Neural cell (in vitro differentiated cells): Measurements from ENCODE around the gene PARP1. TPM values are rescaled to one million over a fixed set of nuclear protein-coding genes. Genes with fewer than 3 reads are reported as not detected.

Source experiments
- H2AFZ ChIP-seq: fragments of 200-600, 300-800 bp; sonication (generic), shearing (Covaris generic); 2 replicates; pipeline ENCODE4 v1.6.0; 2014; ENCODE audit warnings: low read depth, mild to moderate bottlenecking, antibody characterized with exemption, low read length, moderate library complexity
- H3F3A ChIP-seq: fragments of 200-600 bp; shearing (Covaris generic); 2 replicates; pipeline ENCODE4 v1.6.1; 2016; ENCODE audit warnings: mild to moderate bottlenecking, moderate library complexity, mixed read lengths, antibody characterized with exemption, low read length; ENCODE audit not compliant: insufficient read depth, poor library complexity, severe bottlenecking
- H3K27ac ChIP-seq: fragments of 200-600, 300-800 bp; sonication (generic), shearing (Covaris generic); 2 replicates; pipeline ENCODE4 v1.5.1; 2014; ENCODE audit warnings: mild to moderate bottlenecking, low read length, moderate library complexity
- H3K27me3 ChIP-seq: fragments of 300-800, 200-600 bp; sonication (generic), shearing (Covaris generic); 2 replicates; pipeline ENCODE4 v1.6.0; 2014; ENCODE audit warnings: mild to moderate bottlenecking, low read depth, low read length, moderate library complexity; ENCODE audit not compliant: insufficient read depth
- H3K36me3 ChIP-seq: fragments of 300-800, 200-600 bp; sonication (generic), shearing (Covaris generic); 2 replicates; pipeline ENCODE4 v1.5.1; 2014; ENCODE audit warnings: mild to moderate bottlenecking, antibody characterized with exemption, low read length, moderate library complexity; ENCODE audit not compliant: insufficient read depth
- H3K4me2 ChIP-seq: fragments of 300-800, 200-600 bp; sonication (generic), shearing (Covaris generic); 2 replicates; pipeline ENCODE4 v1.6.0; 2014; ENCODE audit warnings: mild to moderate bottlenecking, low read length
- H3K4me3 ChIP-seq: fragments of 300-800, 200-600 bp; sonication (generic), shearing (Covaris generic); 2 replicates; pipeline ENCODE4 v1.5.1; 2014; ENCODE audit warnings: mild to moderate bottlenecking, low read length, moderate library complexity
- H3K79me2 ChIP-seq: fragments of 200-600 bp; shearing (Covaris generic); replicated peaks from 2 replicates; pipeline ENCODE4 v1.6.0; 2014; ENCODE audit warnings: mild to moderate bottlenecking, low read length, moderate library complexity; ENCODE audit not compliant: insufficient read depth
- H3K9ac ChIP-seq: fragments of 300-800, 200-600 bp; sonication (generic), shearing (Covaris generic); 2 replicates; pipeline ENCODE4 v1.6.1; 2016; ENCODE audit warnings: mild to moderate bottlenecking, low read length, mixed read lengths
- H3K9me2 ChIP-seq: fragments of 200-600 bp; shearing (Covaris generic); 2 replicates; pipeline ENCODE4 v1.6.1; 2016; ENCODE audit warnings: mild to moderate bottlenecking, low read length, mixed read lengths; ENCODE audit not compliant: insufficient read depth
- H3K9me3 ChIP-seq: fragments of 200-600, 300-800 bp; sonication (generic), shearing (Covaris generic); 2 replicates; pipeline ENCODE4 v1.6.1; 2016; ENCODE audit warnings: mild to moderate bottlenecking, mixed run types, low read length, moderate library complexity, mixed read lengths
- H4K20me1 ChIP-seq: fragments of 200-600 bp; shearing (Covaris generic); 2 replicates; pipeline ENCODE4 v1.6.1; 2016; ENCODE audit warnings: mild to moderate bottlenecking, mixed run types; ENCODE audit not compliant: insufficient read depth
- EP300 ChIP-seq: fragments of 450-650 bp; conservative IDR thresholded peaks from 2 replicates; pipeline ENCODE4 v1.6.1; 2014; ENCODE audit warnings: antibody characterized with exemption, mild to moderate bottlenecking, moderate library complexity; ENCODE audit not compliant: poor library complexity, severe bottlenecking
- EZH2 ChIP-seq: fragments of 200-600, 300-800 bp; shearing (Covaris generic), sonication (generic); IDR thresholded peaks from 2 replicates; pipeline ENCODE4 v1.6.1; 2014; ENCODE audit warnings: antibody characterized with exemption, low read length, borderline replicate concordance, mild to moderate bottlenecking; ENCODE audit not compliant: insufficient read depth, poor library complexity, severe bottlenecking
- MXI1 ChIP-seq: fragments of 450-650 bp; conservative IDR thresholded peaks from 2 replicates; pipeline ENCODE4 v1.6.1; 2014; ENCODE audit warnings: antibody characterized with exemption, mild to moderate bottlenecking; ENCODE audit not compliant: poor library complexity, severe bottlenecking
- POLR2AphosphoS5 ChIP-seq: IDR thresholded peaks from 2 replicates; pipeline ENCODE4 v1.6.1; 2012
- RAD21 ChIP-seq: fragments of 450-650 bp; conservative IDR thresholded peaks from 2 replicates; pipeline ENCODE4 v1.6.1; 2014; ENCODE audit warnings: antibody characterized with exemption, mild to moderate bottlenecking, moderate library complexity
- SMC3 ChIP-seq: fragments of 450-650 bp; conservative IDR thresholded peaks from 2 replicates; pipeline ENCODE4 v1.6.1; 2014; ENCODE audit warnings: antibody characterized with exemption, mild to moderate bottlenecking, moderate library complexity; ENCODE audit not compliant: poor library complexity
- TAF1 ChIP-seq: IDR thresholded peaks from 2 replicates; pipeline ENCODE4 v1.6.1; 2012; ENCODE audit warnings: low read depth
- polyA plus RNA-seq: library from polyadenylated mRNA; depleted of rRNA; stranded (reverse); fragments of >200 nt; gene quantifications from 2 replicates; pipeline ENCODE4 v1.2.3, GENCODE V29; 2014
- TF ChIP-seq, protein P1 (sequence below): IDR thresholded peaks from 2 replicates; pipeline ENCODE4 v1.6.1; 2012; ENCODE audit warnings: borderline replicate concordance
- TF ChIP-seq, protein P2 (sequence below): fragments of 450-650 bp; IDR thresholded peaks from 2 replicates; pipeline ENCODE4 v1.5.1; 2014; ENCODE audit warnings: antibody characterized with exemption, mild to moderate bottlenecking, moderate library complexity; ENCODE audit not compliant: poor library complexity, severe bottlenecking

PARP1 gene
- polyA plus RNA-seq, 1 donor from 2014 or later: 112 TPM

DNA sequence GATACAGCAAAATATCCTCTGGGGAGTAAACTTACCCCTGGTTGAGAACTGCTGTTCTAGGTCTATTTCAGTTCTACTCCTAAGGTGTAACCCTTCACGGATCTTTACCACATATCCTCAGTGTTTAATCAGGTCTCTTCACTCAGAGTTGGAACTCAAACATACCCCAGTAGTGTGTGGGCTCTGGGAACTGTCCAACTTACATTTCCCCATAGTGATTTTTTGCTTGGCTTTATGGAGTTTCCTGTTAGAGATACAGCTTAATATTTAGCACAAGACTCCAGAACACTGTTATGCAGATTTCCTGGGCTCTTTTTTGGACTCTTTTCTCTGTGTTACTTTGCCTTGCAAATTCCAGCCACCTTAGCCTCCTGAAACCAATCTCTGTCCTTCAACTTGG, 72.2 kb downstream of the PARP1 start:
- Histone ChIP-seq H3K79me2 (no peaks in the 10 kb centered on the region), H3K36me3 (no peaks in the 10 kb centered on the region), H3F3A (no peaks in the 10 kb centered on the region), H2AFZ (no peak overlapping the region), H3K4me2 (no peak overlapping the region), H3K27me3 (no peaks in the 10 kb centered on the region), H3K4me3 (no peak overlapping the region), H3K9ac (no peak overlapping the region), H3K9me2 (no peaks in the 10 kb centered on the region), H3K27ac (no peak overlapping the region), H4K20me1 (no peaks in the 10 kb centered on the region), H3K9me3 (no peaks in the 10 kb centered on the region)
- TF ChIP-seq POLR2AphosphoS5: no peak
- TF ChIP-seq, protein P1, sequence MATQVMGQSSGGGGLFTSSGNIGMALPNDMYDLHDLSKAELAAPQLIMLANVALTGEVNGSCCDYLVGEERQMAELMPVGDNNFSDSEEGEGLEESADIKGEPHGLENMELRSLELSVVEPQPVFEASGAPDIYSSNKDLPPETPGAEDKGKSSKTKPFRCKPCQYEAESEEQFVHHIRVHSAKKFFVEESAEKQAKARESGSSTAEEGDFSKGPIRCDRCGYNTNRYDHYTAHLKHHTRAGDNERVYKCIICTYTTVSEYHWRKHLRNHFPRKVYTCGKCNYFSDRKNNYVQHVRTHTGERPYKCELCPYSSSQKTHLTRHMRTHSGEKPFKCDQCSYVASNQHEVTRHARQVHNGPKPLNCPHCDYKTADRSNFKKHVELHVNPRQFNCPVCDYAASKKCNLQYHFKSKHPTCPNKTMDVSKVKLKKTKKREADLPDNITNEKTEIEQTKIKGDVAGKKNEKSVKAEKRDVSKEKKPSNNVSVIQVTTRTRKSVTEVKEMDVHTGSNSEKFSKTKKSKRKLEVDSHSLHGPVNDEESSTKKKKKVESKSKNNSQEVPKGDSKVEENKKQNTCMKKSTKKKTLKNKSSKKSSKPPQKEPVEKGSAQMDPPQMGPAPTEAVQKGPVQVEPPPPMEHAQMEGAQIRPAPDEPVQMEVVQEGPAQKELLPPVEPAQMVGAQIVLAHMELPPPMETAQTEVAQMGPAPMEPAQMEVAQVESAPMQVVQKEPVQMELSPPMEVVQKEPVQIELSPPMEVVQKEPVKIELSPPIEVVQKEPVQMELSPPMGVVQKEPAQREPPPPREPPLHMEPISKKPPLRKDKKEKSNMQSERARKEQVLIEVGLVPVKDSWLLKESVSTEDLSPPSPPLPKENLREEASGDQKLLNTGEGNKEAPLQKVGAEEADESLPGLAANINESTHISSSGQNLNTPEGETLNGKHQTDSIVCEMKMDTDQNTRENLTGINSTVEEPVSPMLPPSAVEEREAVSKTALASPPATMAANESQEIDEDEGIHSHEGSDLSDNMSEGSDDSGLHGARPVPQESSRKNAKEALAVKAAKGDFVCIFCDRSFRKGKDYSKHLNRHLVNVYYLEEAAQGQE: no peak
- TF ChIP-seq, protein P2, sequence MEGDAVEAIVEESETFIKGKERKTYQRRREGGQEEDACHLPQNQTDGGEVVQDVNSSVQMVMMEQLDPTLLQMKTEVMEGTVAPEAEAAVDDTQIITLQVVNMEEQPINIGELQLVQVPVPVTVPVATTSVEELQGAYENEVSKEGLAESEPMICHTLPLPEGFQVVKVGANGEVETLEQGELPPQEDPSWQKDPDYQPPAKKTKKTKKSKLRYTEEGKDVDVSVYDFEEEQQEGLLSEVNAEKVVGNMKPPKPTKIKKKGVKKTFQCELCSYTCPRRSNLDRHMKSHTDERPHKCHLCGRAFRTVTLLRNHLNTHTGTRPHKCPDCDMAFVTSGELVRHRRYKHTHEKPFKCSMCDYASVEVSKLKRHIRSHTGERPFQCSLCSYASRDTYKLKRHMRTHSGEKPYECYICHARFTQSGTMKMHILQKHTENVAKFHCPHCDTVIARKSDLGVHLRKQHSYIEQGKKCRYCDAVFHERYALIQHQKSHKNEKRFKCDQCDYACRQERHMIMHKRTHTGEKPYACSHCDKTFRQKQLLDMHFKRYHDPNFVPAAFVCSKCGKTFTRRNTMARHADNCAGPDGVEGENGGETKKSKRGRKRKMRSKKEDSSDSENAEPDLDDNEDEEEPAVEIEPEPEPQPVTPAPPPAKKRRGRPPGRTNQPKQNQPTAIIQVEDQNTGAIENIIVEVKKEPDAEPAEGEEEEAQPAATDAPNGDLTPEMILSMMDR: no peak
- TF ChIP-seq TAF1: no peak
- no peak for TF ChIP-seq EZH2
- no peak for TF ChIP-seq EP300
- TF ChIP-seq MXI1: no peak
- no peak for TF ChIP-seq RAD21
- no peak for TF ChIP-seq SMC3

DNA sequence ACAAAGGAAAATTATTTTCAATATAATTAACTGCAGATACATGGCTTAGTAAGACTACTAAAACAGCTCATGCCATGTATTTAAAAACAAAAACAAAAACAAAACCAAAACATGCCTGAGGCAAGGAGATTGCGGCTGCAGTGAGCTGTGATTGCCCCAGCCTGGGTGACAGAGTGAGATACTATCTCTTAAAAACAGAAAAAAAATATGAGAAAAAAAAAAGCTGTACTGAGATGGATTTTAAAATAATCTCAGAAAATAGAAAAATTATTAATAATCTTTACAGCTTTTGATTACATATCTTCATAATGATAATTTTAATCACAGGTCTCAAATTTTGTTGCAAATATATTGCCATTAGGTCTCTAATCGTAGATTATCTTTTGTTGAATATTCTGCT, 74.9 kb downstream of the PARP1 start:
- Histone ChIP-seq H3F3A (no peaks in the 10 kb centered on the region), H3K79me2 (no peaks in the 10 kb centered on the region), H3K4me2 (no peak overlapping the region), H3K9ac (no peak overlapping the region), H3K27ac (no peak overlapping the region), H4K20me1 (no peaks in the 10 kb centered on the region), H3K36me3 (no peaks in the 10 kb centered on the region), H3K27me3 (no peaks in the 10 kb centered on the region), H2AFZ (no peak overlapping the region), H3K9me2 (no peaks in the 10 kb centered on the region), H3K9me3 (no peaks in the 10 kb centered on the region), H3K4me3 (peak overlapping the region; percentile 31)
- no peak for TF ChIP-seq EP300

DNA sequence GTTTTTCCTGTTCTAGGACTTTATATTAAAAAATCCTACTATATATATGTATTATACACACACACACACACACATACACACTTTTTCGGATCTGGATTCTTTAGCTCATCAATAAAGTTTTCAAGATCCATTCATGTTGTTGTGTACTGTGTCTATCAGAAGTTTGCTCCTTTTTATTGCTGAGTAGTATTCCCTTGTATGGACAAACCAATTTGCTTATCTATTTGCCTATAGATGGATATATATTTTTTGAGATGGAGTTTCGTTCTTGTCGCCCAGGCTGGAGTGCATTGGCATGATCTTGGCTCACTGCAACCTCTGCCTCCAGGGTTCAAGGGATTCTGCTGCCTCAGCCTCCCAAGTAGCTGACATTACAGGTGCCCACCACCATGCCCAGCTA, 78.7 kb downstream of the PARP1 start:
- H3K27me3 ChIP-seq: no peaks in the 10 kb centered on the region
- no peak overlapping the region for H2AFZ ChIP-seq
- H3K36me3 ChIP-seq: no peaks in the 10 kb centered on the region
- H3K9me2 ChIP-seq: no peaks in the 10 kb centered on the region
- no peak overlapping the region for H3K27ac ChIP-seq
- no peak overlapping the region for H3K4me3 ChIP-seq
- no peak overlapping the region for H3K4me2 ChIP-seq
- H3K9me3 ChIP-seq: no peaks in the 10 kb centered on the region
- no peaks in the 10 kb centered on the region for H3F3A ChIP-seq
- TF ChIP-seq EZH2 (no peak), SMC3 (no peak), RAD21 (no peak), POLR2AphosphoS5 (no peak), EP300 (no peak)
- TF ChIP-seq, protein P1: no peak
- H3K79me2 ChIP-seq: no peaks in the 10 kb centered on the region
- H3K9ac ChIP-seq: no peak overlapping the region
- H4K20me1 ChIP-seq: no peaks in the 10 kb centered on the region
